Measurements from ENCODE around the gene HDAC6. TPM values are rescaled to one million over a fixed set of nuclear protein-coding genes. Genes with fewer than 3 reads are reported as not detected.

The HDAC6 gene
- total and polyA plus RNA-seq, 2 of the 13 experiments (the other 11 are each of a cell fraction or from before 2014, with no cell fraction given), result 80.4 to 93.6 TPM

DNA sequence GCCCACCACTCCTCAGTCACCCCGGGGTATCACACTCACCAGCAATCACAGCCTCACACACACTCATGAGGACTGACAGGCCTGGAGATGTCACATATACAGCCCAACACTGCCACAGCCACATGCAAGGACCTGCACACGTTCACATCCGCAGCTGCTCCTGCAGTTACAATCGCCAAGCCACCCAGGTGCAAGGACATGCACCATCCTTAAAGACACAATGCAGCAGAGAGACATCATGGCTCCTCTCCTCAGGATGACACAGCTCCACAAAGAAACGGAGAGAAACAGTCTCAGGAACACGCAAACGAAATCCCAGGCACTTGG is 32.5 kb downstream of the HDAC6 start:
- POLR2A ChIA-PET, result interaction anchor here (0.8 to 0.9 kb wide), 2 partner anchors 32 to 158 kb away, joined by 3 read pairs; partner anchors contain the start of gene HDAC6
- peaks cover 10% of the 10 kb centered on the region for H3K79me2 ChIP-seq (ENCODE audit: insufficient read depth, low read length)
- no peaks in the 10 kb centered on the region for H3K27me3 ChIP-seq (ENCODE audit: control insufficient read depth in 1 of 2, insufficient read depth in 2 of 2, low read length in 2 of 2)
- H3K27ac ChIP-seq (ENCODE audit: extremely low read length, insufficient read depth, low read length), result peak overlapping the region; percentile 73
- no peaks in the 10 kb centered on the region for H4K20me1 ChIP-seq (ENCODE audit: insufficient read depth, low read length)
- peak overlapping the region; percentile 57 to 81 (median 62) for H3K4me3 ChIP-seq (replicated peaks in 1 of 3; ENCODE audit: insufficient read depth in 1 of 3, low read depth in 2 of 3, low read length in 3 of 3)
- CTCF ChIA-PET (ENCODE audit: low intra/inter-chr PET ratio, low total read pairs), result no interaction called here
- WGBS (ENCODE audit: low lambda C conversion rate), result 5% methylated on average over 2 of the region's 7 CpGs
- intact Hi-C loops (cut with micrococcal nuclease; ENCODE audit: unreplicated experiment) (no loop called here), in situ Hi-C loops (cut with HindIII; ENCODE audit: extremely low pct_ligation_motif_present, low pct_unique_long_range_greater_than_20kb) (no loop called here)
- H3K36me3 ChIP-seq (replicated peaks in 1 of 2; ENCODE audit: control insufficient read depth in 1 of 2, insufficient read depth in 2 of 2, low read length in 2 of 2), result no peaks in the 10 kb centered on the region
- ATAC-seq, result peak; percentile 9; the same call in 2 of the 3 replicates
- BruUV-seq (replicated peaks), result TSS peak; percentile 70
- H3K9me3 ChIP-seq (ENCODE audit: low read length), result no peaks in the 10 kb centered on the region
- peak overlapping the region; percentile 88 for H3K4me2 ChIP-seq (ENCODE audit: low read depth, low read length)
- no peak for DNase-seq (ENCODE audit: low spot score)
- FAIRE-seq, result no peak
- peak overlapping the region; percentile 66 for H3K9ac ChIP-seq (ENCODE audit: insufficient read depth, low read depth, low read length)
- H3K4me1 ChIP-seq (ENCODE audit: insufficient read depth, low read length), result peaks cover 32% of the 10 kb centered on the region
- no peak overlapping the region for H2AFZ ChIP-seq (ENCODE audit: low read length)
- TF ChIP-seq ZNF569 (CRISPR knock-in tag; IDR thresholded peaks at IDR 0.05; ENCODE audit: borderline replicate concordance) (no peak), HOXD1 (CRISPR knock-in tag; IDR thresholded peaks at IDR 0.05) (no peak), U2AF2 (IDR thresholded peaks at IDR 0.05; ENCODE audit: low read depth, low read length) (no peak), YY1 (IDR thresholded peaks at IDR 0.05; ENCODE audit: insufficient read depth, insufficient replicate concordance, low read depth, low read length) (no peak), DNMT1 (CRISPR knock-in tag; IDR thresholded peaks at IDR 0.05) (no peak), ZNF589 (CRISPR knock-in tag; conservative IDR thresholded peaks at IDR 0.05) (no peak)
- TF ChIP-seq, protein P1, sequence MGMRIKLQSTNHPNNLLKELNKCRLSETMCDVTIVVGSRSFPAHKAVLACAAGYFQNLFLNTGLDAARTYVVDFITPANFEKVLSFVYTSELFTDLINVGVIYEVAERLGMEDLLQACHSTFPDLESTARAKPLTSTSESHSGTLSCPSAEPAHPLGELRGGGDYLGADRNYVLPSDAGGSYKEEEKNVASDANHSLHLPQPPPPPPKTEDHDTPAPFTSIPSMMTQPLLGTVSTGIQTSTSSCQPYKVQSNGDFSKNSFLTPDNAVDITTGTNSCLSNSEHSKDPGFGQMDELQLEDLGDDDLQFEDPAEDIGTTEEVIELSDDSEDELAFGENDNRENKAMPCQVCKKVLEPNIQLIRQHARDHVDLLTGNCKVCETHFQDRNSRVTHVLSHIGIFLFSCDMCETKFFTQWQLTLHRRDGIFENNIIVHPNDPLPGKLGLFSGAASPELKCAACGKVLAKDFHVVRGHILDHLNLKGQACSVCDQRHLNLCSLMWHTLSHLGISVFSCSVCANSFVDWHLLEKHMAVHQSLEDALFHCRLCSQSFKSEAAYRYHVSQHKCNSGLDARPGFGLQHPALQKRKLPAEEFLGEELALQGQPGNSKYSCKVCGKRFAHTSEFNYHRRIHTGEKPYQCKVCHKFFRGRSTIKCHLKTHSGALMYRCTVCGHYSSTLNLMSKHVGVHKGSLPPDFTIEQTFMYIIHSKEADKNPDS (CRISPR knock-in tag; IDR thresholded peaks at IDR 0.05), result no peak
- TF ChIP-seq, protein P2, sequence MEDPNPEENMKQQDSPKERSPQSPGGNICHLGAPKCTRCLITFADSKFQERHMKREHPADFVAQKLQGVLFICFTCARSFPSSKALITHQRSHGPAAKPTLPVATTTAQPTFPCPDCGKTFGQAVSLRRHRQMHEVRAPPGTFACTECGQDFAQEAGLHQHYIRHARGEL (CRISPR knock-in tag; IDR thresholded peaks at IDR 0.05), result no peak
- TF ChIP-seq, protein P3, sequence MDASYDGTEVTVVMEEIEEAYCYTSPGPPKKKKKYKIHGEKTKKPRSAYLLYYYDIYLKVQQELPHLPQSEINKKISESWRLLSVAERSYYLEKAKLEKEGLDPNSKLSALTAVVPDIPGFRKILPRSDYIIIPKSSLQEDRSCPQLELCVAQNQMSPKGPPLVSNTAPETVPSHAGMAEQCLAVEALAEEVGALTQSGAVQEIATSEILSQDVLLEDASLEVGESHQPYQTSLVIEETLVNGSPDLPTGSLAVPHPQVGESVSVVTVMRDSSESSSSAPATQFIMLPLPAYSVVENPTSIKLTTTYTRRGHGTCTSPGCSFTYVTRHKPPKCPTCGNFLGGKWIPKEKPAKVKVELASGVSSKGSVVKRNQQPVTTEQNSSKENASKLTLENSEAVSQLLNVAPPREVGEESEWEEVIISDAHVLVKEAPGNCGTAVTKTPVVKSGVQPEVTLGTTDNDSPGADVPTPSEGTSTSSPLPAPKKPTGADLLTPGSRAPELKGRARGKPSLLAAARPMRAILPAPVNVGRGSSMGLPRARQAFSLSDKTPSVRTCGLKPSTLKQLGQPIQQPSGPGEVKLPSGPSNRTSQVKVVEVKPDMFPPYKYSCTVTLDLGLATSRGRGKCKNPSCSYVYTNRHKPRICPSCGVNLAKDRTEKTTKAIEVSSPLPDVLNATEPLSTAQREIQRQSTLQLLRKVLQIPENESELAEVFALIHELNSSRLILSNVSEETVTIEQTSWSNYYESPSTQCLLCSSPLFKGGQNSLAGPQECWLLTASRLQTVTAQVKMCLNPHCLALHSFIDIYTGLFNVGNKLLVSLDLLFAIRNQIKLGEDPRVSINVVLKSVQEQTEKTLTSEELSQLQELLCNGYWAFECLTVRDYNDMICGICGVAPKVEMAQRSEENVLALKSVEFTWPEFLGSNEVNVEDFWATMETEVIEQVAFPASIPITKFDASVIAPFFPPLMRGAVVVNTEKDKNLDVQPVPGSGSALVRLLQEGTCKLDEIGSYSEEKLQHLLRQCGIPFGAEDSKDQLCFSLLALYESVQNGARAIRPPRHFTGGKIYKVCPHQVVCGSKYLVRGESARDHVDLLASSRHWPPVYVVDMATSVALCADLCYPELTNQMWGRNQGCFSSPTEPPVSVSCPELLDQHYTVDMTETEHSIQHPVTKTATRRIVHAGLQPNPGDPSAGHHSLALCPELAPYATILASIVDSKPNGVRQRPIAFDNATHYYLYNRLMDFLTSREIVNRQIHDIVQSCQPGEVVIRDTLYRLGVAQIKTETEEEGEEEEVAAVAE (CRISPR knock-in tag; IDR thresholded peaks at IDR 0.05; ENCODE audit: borderline replicate concordance), result no peak
- TF ChIP-seq, protein P4, sequence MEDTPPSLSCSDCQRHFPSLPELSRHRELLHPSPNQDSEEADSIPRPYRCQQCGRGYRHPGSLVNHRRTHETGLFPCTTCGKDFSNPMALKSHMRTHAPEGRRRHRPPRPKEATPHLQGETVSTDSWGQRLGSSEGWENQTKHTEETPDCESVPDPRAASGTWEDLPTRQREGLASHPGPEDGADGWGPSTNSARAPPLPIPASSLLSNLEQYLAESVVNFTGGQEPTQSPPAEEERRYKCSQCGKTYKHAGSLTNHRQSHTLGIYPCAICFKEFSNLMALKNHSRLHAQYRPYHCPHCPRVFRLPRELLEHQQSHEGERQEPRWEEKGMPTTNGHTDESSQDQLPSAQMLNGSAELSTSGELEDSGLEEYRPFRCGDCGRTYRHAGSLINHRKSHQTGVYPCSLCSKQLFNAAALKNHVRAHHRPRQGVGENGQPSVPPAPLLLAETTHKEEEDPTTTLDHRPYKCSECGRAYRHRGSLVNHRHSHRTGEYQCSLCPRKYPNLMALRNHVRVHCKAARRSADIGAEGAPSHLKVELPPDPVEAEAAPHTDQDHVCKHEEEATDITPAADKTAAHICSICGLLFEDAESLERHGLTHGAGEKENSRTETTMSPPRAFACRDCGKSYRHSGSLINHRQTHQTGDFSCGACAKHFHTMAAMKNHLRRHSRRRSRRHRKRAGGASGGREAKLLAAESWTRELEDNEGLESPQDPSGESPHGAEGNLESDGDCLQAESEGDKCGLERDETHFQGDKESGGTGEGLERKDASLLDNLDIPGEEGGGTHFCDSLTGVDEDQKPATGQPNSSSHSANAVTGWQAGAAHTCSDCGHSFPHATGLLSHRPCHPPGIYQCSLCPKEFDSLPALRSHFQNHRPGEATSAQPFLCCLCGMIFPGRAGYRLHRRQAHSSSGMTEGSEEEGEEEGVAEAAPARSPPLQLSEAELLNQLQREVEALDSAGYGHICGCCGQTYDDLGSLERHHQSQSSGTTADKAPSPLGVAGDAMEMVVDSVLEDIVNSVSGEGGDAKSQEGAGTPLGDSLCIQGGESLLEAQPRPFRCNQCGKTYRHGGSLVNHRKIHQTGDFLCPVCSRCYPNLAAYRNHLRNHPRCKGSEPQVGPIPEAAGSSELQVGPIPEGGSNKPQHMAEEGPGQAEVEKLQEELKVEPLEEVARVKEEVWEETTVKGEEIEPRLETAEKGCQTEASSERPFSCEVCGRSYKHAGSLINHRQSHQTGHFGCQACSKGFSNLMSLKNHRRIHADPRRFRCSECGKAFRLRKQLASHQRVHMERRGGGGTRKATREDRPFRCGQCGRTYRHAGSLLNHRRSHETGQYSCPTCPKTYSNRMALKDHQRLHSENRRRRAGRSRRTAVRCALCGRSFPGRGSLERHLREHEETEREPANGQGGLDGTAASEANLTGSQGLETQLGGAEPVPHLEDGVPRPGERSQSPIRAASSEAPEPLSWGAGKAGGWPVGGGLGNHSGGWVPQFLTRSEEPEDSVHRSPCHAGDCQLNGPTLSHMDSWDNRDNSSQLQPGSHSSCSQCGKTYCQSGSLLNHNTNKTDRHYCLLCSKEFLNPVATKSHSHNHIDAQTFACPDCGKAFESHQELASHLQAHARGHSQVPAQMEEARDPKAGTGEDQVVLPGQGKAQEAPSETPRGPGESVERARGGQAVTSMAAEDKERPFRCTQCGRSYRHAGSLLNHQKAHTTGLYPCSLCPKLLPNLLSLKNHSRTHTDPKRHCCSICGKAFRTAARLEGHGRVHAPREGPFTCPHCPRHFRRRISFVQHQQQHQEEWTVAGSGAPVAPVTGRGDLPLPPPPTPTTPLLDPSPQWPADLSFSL (CRISPR knock-in tag; IDR thresholded peaks at IDR 0.05), result no peak

Data from HepG2 (cell line).